SU-DHL-6 (cell line): Measurements from ENCODE around the gene BORA.

Experiments
- H2AFZ ChIP-seq: fragments of 200-600 bp; sonication (generic); 2 replicates; pipeline ENCODE4 v1.6.1; 2014; ENCODE audit warnings: low read depth, mild to moderate bottlenecking, moderate library complexity, mixed read lengths, antibody characterized with exemption, low read length; ENCODE audit not compliant: severe bottlenecking
- H3F3A ChIP-seq: fragments of 200-600 bp; shearing (Covaris generic); 2 replicates; pipeline ENCODE4 v1.6.0; 2016; ENCODE audit warnings: antibody characterized with exemption, mild to moderate bottlenecking; ENCODE audit not compliant: insufficient read depth
- H3K27ac ChIP-seq: fragments of 200-600 bp; sonication (generic); 2 replicates; pipeline ENCODE4 v1.5.1; 2016; ENCODE audit warnings: low read depth, mild to moderate bottlenecking, low read length, moderate library complexity, mixed read lengths
- H3K27me3 ChIP-seq: fragments of 200-600 bp; sonication (generic), shearing (Covaris generic); 2 replicates; pipeline ENCODE4 v1.6.0; 2014; ENCODE audit warnings: mild to moderate bottlenecking, low read length
- H3K36me3 ChIP-seq: fragments of 200-600 bp; sonication (generic); 2 replicates; pipeline ENCODE4 v1.6.1; 2014; ENCODE audit warnings: mild to moderate bottlenecking, low read length, mixed read lengths
- H3K4me2 ChIP-seq: fragments of 300-600, 200-600 bp; shearing (Covaris generic), sonication (generic); 2 replicates; pipeline ENCODE4 v1.6.0; 2014; ENCODE audit warnings: low read length, low read depth, mild to moderate bottlenecking; ENCODE audit not compliant: poor library complexity, severe bottlenecking
- H3K4me3 ChIP-seq: fragments of 200-600 bp; sonication (generic); 2 replicates; pipeline ENCODE4 v1.5.1; 2014; ENCODE audit warnings: antibody characterized with exemption, low read length, mild to moderate bottlenecking, mixed read lengths; ENCODE audit not compliant: insufficient read depth, poor library complexity, severe bottlenecking
- H3K79me2 ChIP-seq: fragments of 200-600 bp; sonication (generic); 2 replicates; pipeline ENCODE4 v1.6.1; 2014; ENCODE audit warnings: mild to moderate bottlenecking, low read length, moderate library complexity; ENCODE audit not compliant: insufficient read depth
- H3K9ac ChIP-seq: fragments of 200-600 bp; sonication (generic); 2 replicates; pipeline ENCODE4 v1.7.0; 2014; ENCODE audit warnings: mild to moderate bottlenecking, low read length
- H3K9me2 ChIP-seq: fragments of 200-600 bp; sonication (generic); replicated peaks from 2 replicates; pipeline ENCODE4 v1.6.1; 2014; ENCODE audit warnings: low read length; ENCODE audit not compliant: insufficient read depth
- H3K9me3 ChIP-seq: fragments of 200-600 bp; sonication (generic); 2 replicates; pipeline ENCODE4 v1.6.1; 2014; ENCODE audit warnings: low read length, mixed read lengths; ENCODE audit not compliant: insufficient read depth
- H4K20me1 ChIP-seq: fragments of 200-600 bp; sonication (generic); 2 replicates; pipeline ENCODE4 v1.6.1; 2014; ENCODE audit warnings: low read depth, mild to moderate bottlenecking, antibody characterized with exemption, low read length, moderate library complexity, mixed read lengths
- EZH2phosphoT487 ChIP-seq: fragments of 200-600 bp; sonication (generic), shearing (Covaris generic); conservative IDR thresholded peaks from 2 replicates; pipeline ENCODE4 v1.6.1; 2018; ENCODE audit warnings: mild to moderate bottlenecking, antibody characterized with exemption, low read length, moderate library complexity, mixed read lengths
- TF ChIP-seq, protein P1 (sequence below): fragments of 200-600 bp; sonication (generic); IDR thresholded peaks from one replicate; pipeline ENCODE4 v1.5.1; 2017; ENCODE audit warnings: antibody characterized with exemption, mild to moderate bottlenecking, low read length, moderate library complexity; ENCODE audit not compliant: insufficient read depth, poor library complexity, severe bottlenecking

The BORA gene

DNA sequence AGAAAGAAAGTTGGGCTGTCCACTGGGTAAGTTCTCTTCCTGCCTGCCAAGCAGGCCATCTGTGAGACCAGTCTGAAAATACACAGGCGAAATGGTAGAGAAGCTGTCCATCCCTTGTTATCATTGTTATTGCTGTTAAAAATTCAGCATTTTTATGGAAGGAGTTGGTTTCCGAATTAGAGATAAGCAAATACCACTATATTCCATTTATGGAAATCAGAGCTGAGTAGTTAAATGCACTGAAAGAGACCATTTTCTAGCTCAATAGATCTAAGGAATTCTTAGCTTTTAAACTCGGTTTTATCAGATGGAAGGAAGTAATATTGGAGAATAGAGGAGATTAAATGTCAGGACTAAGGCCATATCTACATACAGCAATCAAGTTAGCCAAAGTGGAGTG, 41.0 kb upstream of the BORA start:
- H3K36me3 ChIP-seq, result no peaks in the 10 kb centered on the region
- TF ChIP-seq, protein P1, sequence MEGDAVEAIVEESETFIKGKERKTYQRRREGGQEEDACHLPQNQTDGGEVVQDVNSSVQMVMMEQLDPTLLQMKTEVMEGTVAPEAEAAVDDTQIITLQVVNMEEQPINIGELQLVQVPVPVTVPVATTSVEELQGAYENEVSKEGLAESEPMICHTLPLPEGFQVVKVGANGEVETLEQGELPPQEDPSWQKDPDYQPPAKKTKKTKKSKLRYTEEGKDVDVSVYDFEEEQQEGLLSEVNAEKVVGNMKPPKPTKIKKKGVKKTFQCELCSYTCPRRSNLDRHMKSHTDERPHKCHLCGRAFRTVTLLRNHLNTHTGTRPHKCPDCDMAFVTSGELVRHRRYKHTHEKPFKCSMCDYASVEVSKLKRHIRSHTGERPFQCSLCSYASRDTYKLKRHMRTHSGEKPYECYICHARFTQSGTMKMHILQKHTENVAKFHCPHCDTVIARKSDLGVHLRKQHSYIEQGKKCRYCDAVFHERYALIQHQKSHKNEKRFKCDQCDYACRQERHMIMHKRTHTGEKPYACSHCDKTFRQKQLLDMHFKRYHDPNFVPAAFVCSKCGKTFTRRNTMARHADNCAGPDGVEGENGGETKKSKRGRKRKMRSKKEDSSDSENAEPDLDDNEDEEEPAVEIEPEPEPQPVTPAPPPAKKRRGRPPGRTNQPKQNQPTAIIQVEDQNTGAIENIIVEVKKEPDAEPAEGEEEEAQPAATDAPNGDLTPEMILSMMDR, result no peak
- TF ChIP-seq EZH2phosphoT487, result no peak

DNA sequence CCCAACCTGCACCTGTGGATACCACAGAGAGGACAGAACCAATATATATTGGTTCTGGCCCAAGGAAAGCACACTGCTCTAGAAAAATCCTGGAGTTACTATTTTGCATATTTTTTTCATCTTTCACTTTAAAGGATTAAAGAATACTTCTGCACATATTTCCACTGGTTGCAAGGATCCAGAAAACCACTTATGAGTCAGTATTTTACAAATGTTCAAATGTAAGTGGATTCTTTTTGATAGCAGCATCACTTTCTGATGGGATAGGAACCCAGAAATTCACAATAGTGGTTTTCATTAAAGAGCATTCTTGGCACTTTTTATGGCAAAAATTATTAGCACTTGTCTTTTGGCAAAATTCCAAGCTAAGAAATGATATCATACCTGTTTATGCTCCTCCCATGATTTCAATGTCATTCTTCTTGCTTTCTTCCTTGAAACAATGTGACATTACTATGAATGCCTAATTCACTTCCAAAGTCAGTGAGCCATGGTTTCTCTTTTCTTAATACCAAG, 38.5 kb upstream of the BORA start:
- H3K36me3 ChIP-seq, result no peaks in the 10 kb centered on the region
- no peaks in the 10 kb centered on the region for H3K9me3 ChIP-seq
- H3K79me2 ChIP-seq, result no peaks in the 10 kb centered on the region
- no peak overlapping the region for H3K4me3 ChIP-seq
- no peak overlapping the region for H3K9ac ChIP-seq
- H2AFZ ChIP-seq, result no peak overlapping the region
- no peaks in the 10 kb centered on the region for H3K9me2 ChIP-seq
- TF ChIP-seq EZH2phosphoT487, result no peak
- TF ChIP-seq, protein P1, result no peak
- no peak overlapping the region for H3K4me2 ChIP-seq
- H3F3A ChIP-seq, result no peaks in the 10 kb centered on the region
- H3K27ac ChIP-seq, result no peak overlapping the region
- no peaks in the 10 kb centered on the region for H4K20me1 ChIP-seq
- H3K27me3 ChIP-seq, result no peaks in the 10 kb centered on the region

More for the DNA sequence above, 41.0 kb upstream of the BORA start:
- Histone ChIP-seq H3K9ac (no peak overlapping the region), H4K20me1 (no peaks in the 10 kb centered on the region), H2AFZ (no peak overlapping the region), H3K9me3 (no peaks in the 10 kb centered on the region), H3K4me2 (no peak overlapping the region), H3K27ac (no peak overlapping the region), H3F3A (no peaks in the 10 kb centered on the region), H3K27me3 (no peaks in the 10 kb centered on the region), H3K9me2 (no peaks in the 10 kb centered on the region), H3K79me2 (no peaks in the 10 kb centered on the region), H3K4me3 (no peak overlapping the region)

DNA sequence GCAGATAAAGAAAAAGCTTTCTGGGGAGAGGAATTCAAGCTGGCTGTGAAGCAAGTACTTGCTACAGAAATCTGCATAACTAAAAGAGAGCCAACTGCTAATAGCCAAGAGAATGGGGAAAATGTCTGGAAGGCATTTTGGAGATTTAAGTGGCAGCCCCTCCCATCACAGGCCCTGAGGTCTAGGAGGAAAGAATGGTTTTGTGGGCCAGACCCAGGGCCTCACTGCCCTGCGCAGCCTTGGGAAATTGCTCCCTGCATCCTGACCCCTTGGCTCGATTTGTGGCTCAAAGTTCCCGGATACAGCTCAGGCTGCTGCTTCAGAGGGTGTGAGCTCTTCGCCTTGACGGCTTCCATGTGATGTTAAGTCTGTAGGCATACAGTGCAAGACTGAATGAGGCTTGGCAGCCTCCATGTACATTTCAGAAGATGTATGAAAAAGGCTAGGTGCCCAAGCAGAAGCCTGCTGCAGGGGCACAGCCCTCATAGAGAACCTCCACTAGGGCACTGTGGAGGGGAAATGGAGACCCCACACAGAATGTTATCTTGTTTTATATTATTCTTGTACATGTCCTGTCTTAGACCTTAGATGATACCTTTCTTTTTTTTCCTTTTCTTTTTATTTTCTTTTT, 34.7 kb upstream of the BORA start:
- no peak overlapping the region for H3K27ac ChIP-seq
- no peaks in the 10 kb centered on the region for H3F3A ChIP-seq
- no peak overlapping the region for H3K4me2 ChIP-seq
- TF ChIP-seq, protein P1, result no peak
- no peak for TF ChIP-seq EZH2phosphoT487
- no peaks in the 10 kb centered on the region for H3K79me2 ChIP-seq
- H3K27me3 ChIP-seq, result no peaks in the 10 kb centered on the region
- no peaks in the 10 kb centered on the region for H3K9me2 ChIP-seq
- H2AFZ ChIP-seq, result no peak overlapping the region
- no peaks in the 10 kb centered on the region for H3K9me3 ChIP-seq
- no peaks in the 10 kb centered on the region for H4K20me1 ChIP-seq
- H3K9ac ChIP-seq, result no peak overlapping the region
- no peak overlapping the region for H3K4me3 ChIP-seq
- no peaks in the 10 kb centered on the region for H3K36me3 ChIP-seq
